VCaP (cell line): ENCODE measurements around the gene XK.

Source experiments
- H3K27ac ChIP-seq: fragments of 450-650 bp; 2 replicates; pipeline ENCODE4 v1.5.1; 2017
- TF ChIP-seq, protein P1 (sequence below): fragments of 450-650 bp; conservative IDR thresholded peaks from 2 replicates; pipeline ENCODE4 v1.5.1; 2017; ENCODE audit warnings: mild to moderate bottlenecking, moderate library complexity

XK gene

DNA sequence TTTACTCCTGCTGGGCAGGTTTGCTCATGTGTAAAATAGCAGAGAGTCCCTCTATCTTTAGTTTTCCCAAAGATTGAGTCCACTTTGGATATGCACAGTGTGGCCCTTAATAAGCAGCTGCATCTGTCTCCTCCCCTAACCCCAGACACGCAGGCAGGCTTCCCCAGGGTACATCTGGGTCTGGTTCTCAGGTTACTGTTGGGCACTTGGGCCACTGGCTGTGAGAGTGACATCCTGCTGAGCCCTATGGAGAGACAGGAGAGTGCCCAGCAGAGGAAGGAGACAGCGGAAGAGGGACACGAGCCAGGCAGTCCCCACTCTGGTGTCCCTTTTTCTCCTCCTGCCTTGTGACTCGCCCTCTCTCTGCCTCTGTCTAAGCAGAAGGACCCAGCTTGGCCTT, 16.0 kb downstream of the XK start:
- H3K27ac ChIP-seq = no peak overlapping the region
- TF ChIP-seq, protein P1, sequence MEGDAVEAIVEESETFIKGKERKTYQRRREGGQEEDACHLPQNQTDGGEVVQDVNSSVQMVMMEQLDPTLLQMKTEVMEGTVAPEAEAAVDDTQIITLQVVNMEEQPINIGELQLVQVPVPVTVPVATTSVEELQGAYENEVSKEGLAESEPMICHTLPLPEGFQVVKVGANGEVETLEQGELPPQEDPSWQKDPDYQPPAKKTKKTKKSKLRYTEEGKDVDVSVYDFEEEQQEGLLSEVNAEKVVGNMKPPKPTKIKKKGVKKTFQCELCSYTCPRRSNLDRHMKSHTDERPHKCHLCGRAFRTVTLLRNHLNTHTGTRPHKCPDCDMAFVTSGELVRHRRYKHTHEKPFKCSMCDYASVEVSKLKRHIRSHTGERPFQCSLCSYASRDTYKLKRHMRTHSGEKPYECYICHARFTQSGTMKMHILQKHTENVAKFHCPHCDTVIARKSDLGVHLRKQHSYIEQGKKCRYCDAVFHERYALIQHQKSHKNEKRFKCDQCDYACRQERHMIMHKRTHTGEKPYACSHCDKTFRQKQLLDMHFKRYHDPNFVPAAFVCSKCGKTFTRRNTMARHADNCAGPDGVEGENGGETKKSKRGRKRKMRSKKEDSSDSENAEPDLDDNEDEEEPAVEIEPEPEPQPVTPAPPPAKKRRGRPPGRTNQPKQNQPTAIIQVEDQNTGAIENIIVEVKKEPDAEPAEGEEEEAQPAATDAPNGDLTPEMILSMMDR = no peak

GRCh38 chrX:37711991-37712390, 26.4 kb downstream of the XK start:
- TF ChIP-seq, protein P1 = no peak
- H3K27ac ChIP-seq = no peak overlapping the region

- no peak overlapping the region for H3K27ac ChIP-seq
- TF ChIP-seq, protein P1 = no peak
Observed at GRCh38 chrX:37712458-37712857, 26.9 kb downstream of the XK start.

DNA sequence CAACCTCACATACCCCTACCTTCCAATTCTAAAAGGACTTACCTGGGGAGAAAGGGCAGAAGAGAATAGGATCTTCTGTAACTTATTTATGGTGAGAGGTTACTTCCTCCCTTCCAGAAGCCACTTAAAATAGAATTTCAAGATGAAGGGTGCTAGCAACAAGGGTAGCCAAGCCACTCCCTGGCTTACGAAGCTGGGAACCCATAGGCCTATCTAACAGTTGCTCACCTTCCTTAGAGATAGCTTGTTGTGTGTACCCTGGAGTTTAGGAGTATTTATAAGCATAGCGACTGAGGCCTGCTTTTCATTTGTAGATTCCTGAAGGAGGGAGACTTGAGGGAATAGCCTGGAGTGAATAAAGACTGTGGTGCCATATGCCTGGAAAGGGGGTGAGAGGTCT, 28.9 kb downstream of the XK start:
- no peak overlapping the region for H3K27ac ChIP-seq
- TF ChIP-seq, protein P1 = no peak

GRCh38 chrX:37716602-37717001, 31.0 kb downstream of the XK start:
- TF ChIP-seq, protein P1 = no peak
- no peak overlapping the region for H3K27ac ChIP-seq

DNA sequence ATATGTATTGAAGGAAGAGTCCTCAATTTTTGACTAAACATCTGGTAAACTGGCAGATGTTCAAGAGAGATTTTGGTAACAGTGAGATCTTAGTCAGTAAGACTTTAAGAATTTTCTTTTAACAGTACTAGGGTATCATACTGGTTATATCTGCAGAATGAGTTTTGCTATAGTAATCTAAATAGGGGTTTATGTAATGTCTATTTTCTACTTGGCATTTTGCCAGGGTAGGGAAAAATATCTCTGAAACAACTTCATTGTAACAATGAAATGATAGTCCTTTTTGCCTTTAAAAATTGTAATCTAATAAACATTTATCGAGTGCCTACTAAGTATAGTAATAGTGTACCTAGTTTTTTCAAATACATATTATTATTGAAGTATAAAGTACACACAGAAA, 32.1 kb downstream of the XK start:
- H3K27ac ChIP-seq = no peak overlapping the region
- TF ChIP-seq, protein P1 = no peak

DNA sequence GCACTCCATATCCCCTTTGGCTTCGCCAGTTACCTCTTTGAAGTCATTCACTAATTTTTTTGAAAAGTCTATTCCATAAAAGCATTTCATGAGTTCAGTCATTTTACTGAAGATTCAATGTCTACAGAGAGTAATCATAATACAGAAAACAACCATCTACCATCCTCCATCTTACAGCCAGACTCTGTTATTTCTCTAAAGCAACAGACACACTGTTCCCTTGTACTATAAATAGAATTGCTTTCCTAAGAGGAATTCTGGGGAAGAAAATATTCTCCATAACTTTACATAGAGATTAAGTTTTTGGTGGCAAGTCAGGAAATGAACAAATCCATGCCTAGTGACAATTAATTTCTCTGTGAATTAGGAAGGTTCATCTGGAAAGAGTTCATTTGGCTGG, 37.0 kb downstream of the XK start:
- H3K27ac ChIP-seq = no peak overlapping the region
- TF ChIP-seq, protein P1 = no peak

- no peak overlapping the region for H3K27ac ChIP-seq
- TF ChIP-seq, protein P1 = no peak
Observed at GRCh38 chrX:37726346-37726745, 40.8 kb downstream of the XK start.
